Measurements from ENCODE around the gene PHF19. TPM values are rescaled to one million over a fixed set of nuclear protein-coding genes. Genes with fewer than 3 reads are reported as not detected.

PHF19 gene
- total RNA-seq, 1 experiment from 2014 or later = 66.8 TPM

- no peak overlapping the region for H3K4me3 Mint-ChIP-seq
- H3K36me3 Mint-ChIP-seq (ENCODE audit: insufficient read depth in 1 of 3, low read depth in 3 of 3) = peaks cover 0 to 68% (median 25%) of the 10 kb centered on the region in 3 experiments; a peak in 4 of 7 replicates
- H3K27ac Mint-ChIP-seq = no peak overlapping the region
Observed at GRCh38 chr9:120860083-120860482, 16.9 kb downstream of the PHF19 start.

More at GRCh38 chr9:120860083-120860482, 16.9 kb downstream of the PHF19 start:
- Histone ChIP-seq H3K27me3 (ENCODE audit: insufficient read depth, low read length) (no peaks in the 10 kb centered on the region), H3K18ac (ENCODE audit: insufficient read length, low read depth, low read length) (no peak overlapping the region), H3T11ph (ENCODE audit: low read length) (no peak overlapping the region), H4K91ac (ENCODE audit: insufficient read length, low read depth, low read length) (no peak overlapping the region), H2BK120ac (ENCODE audit: low read depth, low read length, poor library complexity, severe bottlenecking) (no peak overlapping the region), H3K79me2 (ENCODE audit: insufficient read depth, low read length) (no peaks in the 10 kb centered on the region), H3K23me2 (ENCODE audit: insufficient read length, low read depth, low read length, poor library complexity, severe bottlenecking) (no peaks in the 10 kb centered on the region), H3K9me3 (ENCODE audit: control insufficient read depth, low read depth, low read length) (no peaks in the 10 kb centered on the region), H4K8ac (replicated peaks; ENCODE audit: insufficient read length, low read depth, low read length) (no peak overlapping the region), H3K4ac (ENCODE audit: low read depth, low read length) (no peak overlapping the region), H2BK12ac (ENCODE audit: insufficient read length, low read depth, low read length) (no peak overlapping the region), H2BK15ac (ENCODE audit: low read depth, low read length) (no peak overlapping the region), H3K56ac (ENCODE audit: insufficient read length, low read depth, low read length) (no peak overlapping the region), H4K5ac (ENCODE audit: insufficient read length, low read depth, low read length) (no peak overlapping the region), H3K9ac (ENCODE audit: extremely low read depth, insufficient read length, low read length) (no peak overlapping the region), H2BK5ac (ENCODE audit: insufficient read length, low read length) (no peak overlapping the region), H3K4me1 (ENCODE audit: insufficient read depth, low read length) (no peaks in the 10 kb centered on the region), H3K23ac (ENCODE audit: insufficient read length, low read depth, low read length) (no peak overlapping the region), H3K27ac (ENCODE audit: insufficient read length, low read depth, low read length) (no peak overlapping the region), H3K79me1 (ENCODE audit: insufficient read depth, low read depth, low read length, poor library complexity, severe bottlenecking) (no peaks in the 10 kb centered on the region), H2AK5ac (ENCODE audit: insufficient read length, low read length) (no peak overlapping the region), H3K4me2 (ENCODE audit: insufficient read depth, insufficient read length, low read length) (no peak overlapping the region), H3K14ac (ENCODE audit: insufficient read depth, low read length) (no peak overlapping the region), H2AFZ (ENCODE audit: low read length) (no peak overlapping the region), H4K20me1 (ENCODE audit: control insufficient read depth, insufficient read depth, insufficient read length) (no peaks in the 10 kb centered on the region), H2BK20ac (ENCODE audit: low read depth, low read length, poor library complexity, severe bottlenecking) (no peak overlapping the region)
- Mint-ChIP-seq H3K4me1 (peaks cover 0 to 9% of the 10 kb centered on the region in 2 experiments; a peak in 1 of 4 replicates), H3K9me3 (no peaks in the 10 kb centered on the region), H3K27me3 (ENCODE audit: low read depth) (no peaks in the 10 kb centered on the region)
- no peak for TF ChIP-seq CTCF (conservative IDR thresholded peaks at IDR 0.05)
- DNase-seq = no peak
- no CpG with 5 or more reads among the region's 11 CpGs for WGBS (ENCODE audit: extremely low coverage, insufficient read length, low lambda C conversion rate)

Data from H9 (cell line).